H9 (cell line): ENCODE data around the gene KIF5C. TPM values are rescaled to one million over a fixed set of nuclear protein-coding genes. Genes with fewer than 3 reads are reported as not detected.

Experiments used
- DNase-seq: peaks from one replicate; pipeline ENCODE4 v3.0.0-alpha.2; 2017
- H2AFZ ChIP-seq: one replicate; pipeline ENCODE4 v1.6.1; 2013; ENCODE audit warnings: mild to moderate bottlenecking, low read length, control low read depth, moderate library complexity
- H2AK5ac ChIP-seq: 2 replicates; pipeline ENCODE4 v1.6.1; 2013; ENCODE audit warnings: low read length, control low read depth, mixed read lengths; ENCODE audit not compliant: insufficient read length
- H2BK120ac ChIP-seq: one replicate; pipeline ENCODE4 v1.6.1; 2013; ENCODE audit warnings: low read depth, mild to moderate bottlenecking, low read length, control low read depth, inconsistent platforms; ENCODE audit not compliant: poor library complexity, severe bottlenecking
- H2BK12ac ChIP-seq: 2 replicates; pipeline ENCODE4 v1.6.1; 2013; ENCODE audit warnings: low read length, control low read depth, mixed read lengths, low read depth; ENCODE audit not compliant: insufficient read length
- H2BK15ac ChIP-seq: 2 replicates; pipeline ENCODE4 v1.6.1; 2013; ENCODE audit warnings: low read depth, low read length, control low read depth
- H2BK20ac ChIP-seq: one replicate; pipeline ENCODE4 v1.6.1; 2013; ENCODE audit warnings: low read depth, mild to moderate bottlenecking, low read length, control low read depth, inconsistent platforms; ENCODE audit not compliant: poor library complexity, severe bottlenecking
- H2BK5ac ChIP-seq: 2 replicates; pipeline ENCODE4 v1.6.1; 2013; ENCODE audit warnings: low read length, control low read depth, mixed read lengths; ENCODE audit not compliant: insufficient read length
- H3K14ac ChIP-seq: 2 replicates; pipeline ENCODE4 v1.6.1; 2013; ENCODE audit warnings: low read length, control low read depth; ENCODE audit not compliant: insufficient read depth
- H3K18ac ChIP-seq: 2 replicates; pipeline ENCODE4 v1.6.1; 2013; ENCODE audit warnings: low read depth, mild to moderate bottlenecking, mixed read lengths, low read length, control low read depth; ENCODE audit not compliant: insufficient read length
- H3K23ac ChIP-seq: 2 replicates; pipeline ENCODE4 v1.6.1; 2013; ENCODE audit warnings: low read length, control low read depth, mixed read lengths, low read depth; ENCODE audit not compliant: insufficient read length
- H3K23me2 ChIP-seq: 2 replicates; pipeline ENCODE4 v1.6.1; 2013; ENCODE audit warnings: low read depth, mild to moderate bottlenecking, mixed read lengths, low read length, control low read depth; ENCODE audit not compliant: insufficient read length, poor library complexity, severe bottlenecking
- H3K27ac ChIP-seq: 2 replicates; pipeline ENCODE4 v1.5.1; 2013; ENCODE audit warnings: low read length, control low read depth, mixed read lengths, low read depth; ENCODE audit not compliant: insufficient read length
- H3K27me3 ChIP-seq: 2 replicates; pipeline ENCODE4 v1.6.1; 2013; ENCODE audit warnings: low read length, control low read depth, inconsistent platforms; ENCODE audit not compliant: insufficient read depth
- H3K4ac ChIP-seq: 2 replicates; pipeline ENCODE4 v1.6.1; 2013; ENCODE audit warnings: low read depth, mild to moderate bottlenecking, control low read depth, inconsistent platforms, low read length, moderate library complexity
- H3K4me1 ChIP-seq: 2 replicates; pipeline ENCODE4 v1.6.1; 2013; ENCODE audit warnings: low read length, control low read depth, inconsistent platforms; ENCODE audit not compliant: insufficient read depth
- H3K4me2 ChIP-seq: 2 replicates; pipeline ENCODE4 v1.6.1; 2013; ENCODE audit warnings: low read length, control low read depth, mixed read lengths; ENCODE audit not compliant: insufficient read length, insufficient read depth
- H3K56ac ChIP-seq: 2 replicates; pipeline ENCODE4 v1.6.1; 2013; ENCODE audit warnings: low read depth, mild to moderate bottlenecking, mixed read lengths, low read length, control low read depth; ENCODE audit not compliant: insufficient read length
- H3K79me1 ChIP-seq: 2 replicates; pipeline ENCODE4 v1.6.1; 2013; ENCODE audit warnings: low read depth, mild to moderate bottlenecking, moderate library complexity, low read length, control low read depth, inconsistent platforms; ENCODE audit not compliant: insufficient read depth, poor library complexity, severe bottlenecking
- H3K79me2 ChIP-seq: 2 replicates; pipeline ENCODE4 v1.6.1; 2013; ENCODE audit warnings: low read length, control low read depth, inconsistent platforms; ENCODE audit not compliant: insufficient read depth
- H3K9ac ChIP-seq: 2 replicates; pipeline ENCODE4 v1.6.1; 2013; ENCODE audit warnings: low read length, control low read depth, mixed read lengths; ENCODE audit not compliant: insufficient read length; ENCODE audit errors: extremely low read depth
- H3K9me3 ChIP-seq: one replicate; pipeline ENCODE4 v1.6.1; 2013; ENCODE audit warnings: low read depth, low read length, inconsistent platforms; ENCODE audit not compliant: control insufficient read depth
- H3T11ph ChIP-seq: one replicate; pipeline ENCODE4 v1.6.1; 2013; ENCODE audit warnings: mild to moderate bottlenecking, low read length, control low read depth, inconsistent platforms
- H4K20me1 ChIP-seq: one replicate; pipeline ENCODE4 v1.6.1; 2013; ENCODE audit not compliant: control insufficient read depth, insufficient read length, insufficient read depth
- H4K5ac ChIP-seq: 2 replicates; pipeline ENCODE4 v1.6.1; 2013; ENCODE audit warnings: low read depth, mild to moderate bottlenecking, mixed read lengths, low read length, control low read depth; ENCODE audit not compliant: insufficient read length
- H4K8ac ChIP-seq: replicated peaks from 2 replicates; pipeline ENCODE4 v1.6.1; 2013; ENCODE audit warnings: low read length, control low read depth, mixed read lengths, low read depth; ENCODE audit not compliant: insufficient read length
- H4K91ac ChIP-seq: 2 replicates; pipeline ENCODE4 v1.6.1; 2013; ENCODE audit warnings: low read depth, mild to moderate bottlenecking, moderate library complexity, mixed read lengths, low read length, control low read depth; ENCODE audit not compliant: insufficient read length
- H3K27ac Mint-ChIP-seq, 3 experiments: 2 replicates in 2 of 3; 3 replicates in 1 of 3; pipeline ENCODE4 v1.8.0; 2020 to 2021; ENCODE audit warnings: mixed read lengths in 3 of 3, mild to moderate bottlenecking in 1 of 3, moderate library complexity in 1 of 3
- H3K27me3 Mint-ChIP-seq: 2 replicates; pipeline ENCODE4 v1.8.0; 2021; ENCODE audit warnings: low read depth, mild to moderate bottlenecking, moderate library complexity, mixed read lengths
- H3K36me3 Mint-ChIP-seq, 3 experiments: 2 replicates in 2 of 3; 3 replicates in 1 of 3; pipeline ENCODE4 v1.8.0; 2020 to 2021; ENCODE audit warnings: low read depth in 3 of 3, mixed read lengths in 3 of 3; ENCODE audit not compliant: insufficient read depth in 1 of 3
- H3K4me1 Mint-ChIP-seq, 2 experiments: 2 replicates each; pipeline ENCODE4 v1.8.0; 2020; ENCODE audit warnings: mixed read lengths in 2 of 2
- H3K4me3 Mint-ChIP-seq, 2 experiments: 2 replicates in 1 of 2; 3 replicates in 1 of 2; pipeline ENCODE4 v1.8.0; 2020 to 2021; ENCODE audit warnings: mild to moderate bottlenecking in 2 of 2, mixed read lengths in 2 of 2, moderate library complexity in 1 of 2
- H3K9me3 Mint-ChIP-seq, 2 experiments: 2 replicates in 1 of 2; 3 replicates in 1 of 2; pipeline ENCODE4 v1.8.0; 2020; ENCODE audit warnings: mild to moderate bottlenecking in 2 of 2, mixed read lengths in 2 of 2, moderate library complexity in 1 of 2
- CTCF ChIP-seq: fragments of 200-600 bp; sonication (generic); conservative IDR thresholded peaks from 3 replicates; pipeline ENCODE4 v1.8.0; 2021; ENCODE audit warnings: antibody characterized with exemption, mild to moderate bottlenecking
- WGBS: extraction: QIAGEN DNeasy Blood & Tissue Kit; methylation state at CpG from one replicate; pipeline ENCODE4 v1.1.7; 2013; ENCODE audit warnings: missing lambda C conversion rate, low lambda C conversion rate, mixed read lengths; ENCODE audit not compliant: insufficient read length; ENCODE audit errors: extremely low coverage; 5-methylcytosine and 5-hydroxymethylcytosine counted together
- total RNA-seq: library from RNA; stranded (reverse); gene quantifications from 2 replicates; pipeline ENCODE4 v1.2.1, GENCODE V29; 2021

The KIF5C gene
- total RNA-seq, 1 experiment from 2014 or later: 52.9 TPM

- H2BK120ac ChIP-seq: no peak overlapping the region
- no peaks in the 10 kb centered on the region for H4K20me1 ChIP-seq
- H3K23me2 ChIP-seq: no peaks in the 10 kb centered on the region
- H3K4me1 ChIP-seq: peaks cover 13% of the 10 kb centered on the region
- no CpG with 5 or more reads among the region's 7 CpGs for WGBS
- no peak overlapping the region for H3K23ac ChIP-seq
- no peak overlapping the region for H3K27ac ChIP-seq
- DNase-seq: no peak
- H4K91ac ChIP-seq: no peak overlapping the region
- no peaks in the 10 kb centered on the region for H3K27me3 ChIP-seq
- H3K79me1 ChIP-seq: no peaks in the 10 kb centered on the region
- H3K18ac ChIP-seq: no peak overlapping the region
- no peaks in the 10 kb centered on the region for H3K9me3 ChIP-seq
- H3K4me1 Mint-ChIP-seq: peaks cover 39 to 40% of the 10 kb centered on the region in 2 experiments
- no peak overlapping the region for H3K4me2 ChIP-seq
- no peak overlapping the region for H2AFZ ChIP-seq
- H4K5ac ChIP-seq: no peak overlapping the region
- no peak overlapping the region for H3K4me3 Mint-ChIP-seq
- H3K14ac ChIP-seq: no peak overlapping the region
- H2BK15ac ChIP-seq: no peak overlapping the region
- H3K36me3 Mint-ChIP-seq: peaks cover 29 to 61% (median 54%) of the 10 kb centered on the region in 3 experiments
- H2BK20ac ChIP-seq: no peak overlapping the region
- peak; percentile 57 for TF ChIP-seq CTCF
- peak overlapping the region in 1 of 3 experiments; percentile 12; a peak in 1 of 7 replicates for H3K27ac Mint-ChIP-seq
- H2BK12ac ChIP-seq: no peak overlapping the region
- H3K56ac ChIP-seq: no peak overlapping the region
- no peak overlapping the region for H2AK5ac ChIP-seq
- no peak overlapping the region for H3K4ac ChIP-seq
- H3K9ac ChIP-seq: no peak overlapping the region
- no peaks in the 10 kb centered on the region for H3K27me3 Mint-ChIP-seq
- H4K8ac ChIP-seq: no peak overlapping the region
- H3T11ph ChIP-seq: no peak overlapping the region
- no peaks in the 10 kb centered on the region for H3K79me2 ChIP-seq
- no peak overlapping the region for H2BK5ac ChIP-seq
- no peaks in the 10 kb centered on the region for H3K9me3 Mint-ChIP-seq
Observed at GRCh38 chr2:148978026-148978685, 103.1 kb downstream of the KIF5C start.
